ENCODE measurements around the gene CCDC150.

CCDC150 gene

GRCh38 chr2:196651387-196652094 is 12.0 kb downstream of the CCDC150 start:
- Mint-ChIP-seq H3K27me3 (no peaks in the 10 kb centered on the region), H3K27ac (ENCODE audit: low read depth) (no peak overlapping the region), H3K9me3 (peaks cover 36% of the 10 kb centered on the region), H3K4me1 (no peaks in the 10 kb centered on the region), H3K4me3 (no peak overlapping the region), H3K36me3 (ENCODE audit: insufficient read depth) (no peaks in the 10 kb centered on the region)
- ATAC-seq (replicated peaks; ENCODE audit: extremely low read depth, poor library complexity, severe bottlenecking) (no peak), DNase-seq (ENCODE audit: low spot score in 2 of 2) (no peak)

GRCh38 chr2:196652869-196653268 is 13.4 kb downstream of the CCDC150 start:
- DNase-seq (ENCODE audit: low spot score in 2 of 2) (no peak), ATAC-seq (replicated peaks; ENCODE audit: extremely low read depth, poor library complexity, severe bottlenecking) (no peak)
- Mint-ChIP-seq H3K4me3 (no peak overlapping the region), H3K9me3 (peaks cover 36% of the 10 kb centered on the region), H3K27me3 (no peaks in the 10 kb centered on the region), H3K36me3 (ENCODE audit: insufficient read depth) (no peaks in the 10 kb centered on the region), H3K27ac (ENCODE audit: low read depth) (no peak overlapping the region), H3K4me1 (no peaks in the 10 kb centered on the region)

DNA sequence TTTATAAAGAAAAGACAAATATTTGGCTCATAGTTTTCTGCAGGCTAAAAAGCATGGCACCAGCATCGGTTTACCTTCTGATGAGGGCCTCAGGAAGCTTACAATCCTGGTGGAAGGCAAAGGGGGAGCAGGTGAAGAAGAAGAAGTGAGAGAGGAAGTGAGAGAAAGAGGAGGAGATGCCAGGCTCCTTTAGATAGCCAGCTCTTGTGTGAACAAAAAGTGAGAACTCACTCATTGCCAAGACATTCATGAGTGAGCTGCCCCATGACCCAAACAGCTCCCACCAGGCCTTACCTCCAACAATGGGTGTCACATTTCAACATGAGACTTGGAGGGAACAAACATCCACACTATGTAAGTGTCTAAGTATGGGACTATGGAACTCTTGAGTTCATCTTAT is 14.3 kb downstream of the CCDC150 start:
- DNase-seq (ENCODE audit: low spot score in 2 of 2) (no peak), ATAC-seq (replicated peaks; ENCODE audit: extremely low read depth, poor library complexity, severe bottlenecking) (no peak)
- no peaks in the 10 kb centered on the region for H3K4me1 Mint-ChIP-seq
- H3K4me3 Mint-ChIP-seq = no peak overlapping the region
- H3K36me3 Mint-ChIP-seq (ENCODE audit: insufficient read depth) = no peaks in the 10 kb centered on the region
- peaks cover 36% of the 10 kb centered on the region for H3K9me3 Mint-ChIP-seq
- H3K27ac Mint-ChIP-seq (ENCODE audit: low read depth) = no peak overlapping the region
- no peaks in the 10 kb centered on the region for H3K27me3 Mint-ChIP-seq

GRCh38 chr2:196655761-196656160 is 16.2 kb downstream of the CCDC150 start:
- Mint-ChIP-seq H3K4me3 (no peak overlapping the region), H3K4me1 (no peaks in the 10 kb centered on the region), H3K9me3 (peaks cover 27% of the 10 kb centered on the region), H3K36me3 (ENCODE audit: insufficient read depth) (no peaks in the 10 kb centered on the region), H3K27ac (ENCODE audit: low read depth) (no peak overlapping the region), H3K27me3 (no peaks in the 10 kb centered on the region)
- ATAC-seq (replicated peaks; ENCODE audit: extremely low read depth, poor library complexity, severe bottlenecking) = no peak
- no peak for DNase-seq (ENCODE audit: low spot score in 2 of 2)

GRCh38 chr2:196657333-196657732 is 17.8 kb downstream of the CCDC150 start:
- Mint-ChIP-seq H3K27ac (ENCODE audit: low read depth) (no peak overlapping the region), H3K4me1 (no peaks in the 10 kb centered on the region), H3K27me3 (no peaks in the 10 kb centered on the region), H3K9me3 (peaks cover 13% of the 10 kb centered on the region), H3K4me3 (no peak overlapping the region), H3K36me3 (ENCODE audit: insufficient read depth) (no peaks in the 10 kb centered on the region)
- DNase-seq (ENCODE audit: low spot score in 2 of 2) = no peak
- ATAC-seq (replicated peaks; ENCODE audit: extremely low read depth, poor library complexity, severe bottlenecking) = no peak

- Mint-ChIP-seq H3K27ac (ENCODE audit: low read depth) (no peak overlapping the region), H3K9me3 (no peaks in the 10 kb centered on the region), H3K4me1 (no peaks in the 10 kb centered on the region), H3K4me3 (no peak overlapping the region), H3K27me3 (no peaks in the 10 kb centered on the region), H3K36me3 (ENCODE audit: insufficient read depth) (no peaks in the 10 kb centered on the region)
- no peak for ATAC-seq (replicated peaks; ENCODE audit: extremely low read depth, poor library complexity, severe bottlenecking)
- DNase-seq (ENCODE audit: low spot score in 2 of 2) = no peak
These were observed 20.3 kb downstream of the CCDC150 start for GRCh38 chr2:196659844-196660243.

- H3K27me3 Mint-ChIP-seq = no peaks in the 10 kb centered on the region
- H3K4me1 Mint-ChIP-seq = no peaks in the 10 kb centered on the region
- DNase-seq (ENCODE audit: low spot score in 2 of 2) (no peak), ATAC-seq (replicated peaks; ENCODE audit: extremely low read depth, poor library complexity, severe bottlenecking) (no peak)
- H3K4me3 Mint-ChIP-seq = no peak overlapping the region
- H3K36me3 Mint-ChIP-seq (ENCODE audit: insufficient read depth) = no peaks in the 10 kb centered on the region
- H3K27ac Mint-ChIP-seq (ENCODE audit: low read depth) = no peak overlapping the region
- no peaks in the 10 kb centered on the region for H3K9me3 Mint-ChIP-seq
These were observed 20.7 kb downstream of the CCDC150 start for GRCh38 chr2:196660244-196660643.

DNA sequence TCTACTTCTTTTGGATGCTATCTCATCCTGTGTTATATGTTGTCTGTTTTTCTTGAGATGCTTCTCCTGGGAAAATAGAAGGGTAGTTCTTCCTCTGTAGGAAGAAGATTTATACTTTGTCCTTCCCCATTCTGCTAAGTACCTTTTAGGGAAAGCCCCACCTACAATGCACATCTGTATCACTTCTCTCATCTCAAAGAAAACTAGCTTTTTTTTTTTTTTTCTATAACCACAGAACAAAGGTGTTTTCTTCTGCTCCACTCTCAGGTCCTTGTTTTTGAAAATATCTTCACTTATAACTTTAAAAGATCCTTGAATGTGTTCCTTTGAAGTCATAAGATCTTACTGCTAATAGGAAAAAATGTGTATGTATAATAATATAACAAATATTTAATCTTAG is 30.8 kb downstream of the CCDC150 start:
- Mint-ChIP-seq H3K4me1 (no peaks in the 10 kb centered on the region), H3K36me3 (ENCODE audit: insufficient read depth) (no peaks in the 10 kb centered on the region), H3K4me3 (no peak overlapping the region), H3K27me3 (no peaks in the 10 kb centered on the region), H3K9me3 (no peaks in the 10 kb centered on the region), H3K27ac (ENCODE audit: low read depth) (no peak overlapping the region)
- ATAC-seq (replicated peaks; ENCODE audit: extremely low read depth, poor library complexity, severe bottlenecking) (no peak), DNase-seq (ENCODE audit: low spot score in 2 of 2) (no peak)

- Mint-ChIP-seq H3K4me3 (no peak overlapping the region), H3K27me3 (no peaks in the 10 kb centered on the region), H3K9me3 (no peaks in the 10 kb centered on the region), H3K4me1 (no peaks in the 10 kb centered on the region), H3K36me3 (ENCODE audit: insufficient read depth) (peaks cover 2% of the 10 kb centered on the region), H3K27ac (ENCODE audit: low read depth) (no peak overlapping the region)
- DNase-seq (ENCODE audit: low spot score in 2 of 2) (no peak), ATAC-seq (replicated peaks; ENCODE audit: extremely low read depth, poor library complexity, severe bottlenecking) (no peak)
These were observed 36.4 kb downstream of the CCDC150 start for GRCh38 chr2:196675963-196676362.

DNA sequence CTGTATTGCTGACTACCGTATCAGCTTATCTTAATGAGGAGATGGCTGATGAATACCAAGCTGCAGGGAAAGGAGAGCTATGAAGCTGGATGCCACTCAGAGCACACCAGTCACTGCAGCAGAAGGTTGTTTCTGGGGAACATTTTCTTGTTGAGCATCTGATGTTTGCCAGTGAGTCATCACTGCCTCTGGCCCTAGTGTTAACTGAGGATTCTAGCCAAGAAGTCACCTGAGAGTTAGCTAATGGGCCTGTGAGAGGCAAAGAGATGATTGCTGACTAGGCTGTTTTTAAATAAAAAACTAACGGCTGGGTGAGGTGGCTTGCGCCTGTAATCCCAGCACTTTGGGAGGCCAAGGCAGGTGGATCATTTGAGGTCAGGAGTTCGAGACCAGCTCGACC is 37.9 kb downstream of the CCDC150 start:
- Mint-ChIP-seq H3K9me3 (no peaks in the 10 kb centered on the region), H3K4me1 (no peaks in the 10 kb centered on the region), H3K4me3 (no peak overlapping the region), H3K36me3 (ENCODE audit: insufficient read depth) (peaks cover 2% of the 10 kb centered on the region), H3K27me3 (no peaks in the 10 kb centered on the region), H3K27ac (ENCODE audit: low read depth) (no peak overlapping the region)
- no peak for ATAC-seq (replicated peaks; ENCODE audit: extremely low read depth, poor library complexity, severe bottlenecking)
- no peak for DNase-seq (ENCODE audit: low spot score in 2 of 2)

GRCh38 chr2:196679368-196679767 is 39.9 kb downstream of the CCDC150 start:
- no peaks in the 10 kb centered on the region for H3K27me3 Mint-ChIP-seq
- no peak overlapping the region for H3K4me3 Mint-ChIP-seq
- no peaks in the 10 kb centered on the region for H3K9me3 Mint-ChIP-seq
- no peak overlapping the region for H3K27ac Mint-ChIP-seq (ENCODE audit: low read depth)
- H3K4me1 Mint-ChIP-seq = no peaks in the 10 kb centered on the region
- ATAC-seq (replicated peaks; ENCODE audit: extremely low read depth, poor library complexity, severe bottlenecking) (no peak), DNase-seq (ENCODE audit: low spot score in 2 of 2) (no peak)
- peaks cover 2% of the 10 kb centered on the region for H3K36me3 Mint-ChIP-seq (ENCODE audit: insufficient read depth)

DNA sequence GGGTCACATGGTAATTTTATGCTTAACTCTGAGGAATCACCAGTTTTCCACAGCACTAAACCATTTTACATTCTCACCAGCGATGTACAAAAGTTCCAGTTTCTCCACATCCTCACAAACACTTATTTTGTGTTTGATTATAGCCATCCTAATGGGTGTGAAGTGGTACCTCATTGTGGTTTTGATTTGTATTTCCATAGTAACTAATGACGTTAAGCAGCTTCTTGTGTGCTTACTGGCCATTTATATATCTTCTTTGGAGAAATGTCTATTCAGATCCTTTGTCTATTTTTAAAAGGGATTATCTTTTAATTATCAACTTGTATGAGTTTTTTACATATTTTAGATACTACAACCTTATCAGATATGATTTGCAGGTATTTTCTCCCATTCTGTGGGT is 42.0 kb downstream of the CCDC150 start:
- H3K27ac Mint-ChIP-seq (ENCODE audit: low read depth) = no peak overlapping the region
- H3K4me1 Mint-ChIP-seq = no peaks in the 10 kb centered on the region
- ATAC-seq (replicated peaks; ENCODE audit: extremely low read depth, poor library complexity, severe bottlenecking) (no peak), DNase-seq (ENCODE audit: low spot score in 2 of 2) (no peak)
- no peaks in the 10 kb centered on the region for H3K9me3 Mint-ChIP-seq
- H3K4me3 Mint-ChIP-seq = no peak overlapping the region
- no peaks in the 10 kb centered on the region for H3K27me3 Mint-ChIP-seq
- peaks cover 2% of the 10 kb centered on the region for H3K36me3 Mint-ChIP-seq (ENCODE audit: insufficient read depth)

GRCh38 chr2:196685792-196686191 is 46.3 kb downstream of the CCDC150 start:
- Mint-ChIP-seq H3K27ac (ENCODE audit: low read depth) (no peak overlapping the region), H3K9me3 (no peaks in the 10 kb centered on the region), H3K27me3 (peaks cover under 1% of the 10 kb centered on the region), H3K36me3 (ENCODE audit: insufficient read depth) (no peaks in the 10 kb centered on the region), H3K4me1 (no peaks in the 10 kb centered on the region), H3K4me3 (no peak overlapping the region)
- DNase-seq (ENCODE audit: low spot score in 2 of 2) = no peak
- no peak for ATAC-seq (replicated peaks; ENCODE audit: extremely low read depth, poor library complexity, severe bottlenecking)
